ENCODE data around the gene MAPK14. TPM values are rescaled to one million over a fixed set of nuclear protein-coding genes. Genes with fewer than 3 reads are reported as not detected.

The MAPK14 gene
- total and polyA plus RNA-seq, 2 donors from 2014 or later = 19.9 to 56.6 TPM

DNA sequence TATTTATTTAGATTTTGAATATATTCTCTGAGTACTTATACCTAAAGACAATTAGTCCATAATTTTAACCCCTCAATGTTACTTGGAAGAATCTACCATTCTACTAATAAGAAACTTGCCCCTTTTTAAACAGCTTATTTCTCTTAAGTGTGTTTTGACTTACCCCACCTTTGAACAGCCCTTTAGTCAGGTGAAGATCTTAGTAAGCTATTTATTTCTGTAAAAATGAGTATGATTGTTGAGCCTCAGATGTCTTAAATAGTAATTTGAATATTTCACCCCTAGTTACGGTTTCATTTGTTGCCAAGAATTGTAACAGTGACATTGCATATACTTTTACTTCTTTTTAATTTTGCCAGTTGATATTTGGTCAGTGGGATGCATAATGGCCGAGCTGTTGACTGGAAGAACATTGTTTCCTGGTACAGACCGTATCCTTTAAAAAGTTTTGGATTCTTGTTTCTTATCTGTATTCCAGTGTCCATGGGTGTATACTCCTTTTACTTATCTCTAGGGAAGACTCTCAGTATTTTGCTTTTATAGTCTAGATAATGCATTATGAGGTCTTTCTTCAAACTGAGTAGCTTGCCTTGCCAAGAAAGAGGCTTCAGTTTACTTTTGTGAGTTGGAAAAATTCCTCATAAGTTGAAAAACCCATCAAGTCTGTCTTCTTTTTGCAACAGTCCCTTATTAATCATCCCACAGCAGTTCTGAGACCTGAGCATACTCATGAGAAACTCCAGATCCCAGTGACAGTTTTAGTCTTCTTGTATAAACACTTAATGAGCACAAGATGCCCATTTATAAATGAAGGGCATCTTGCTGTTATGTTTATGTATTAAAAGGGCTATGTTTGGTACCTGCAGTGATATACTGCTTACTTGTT is 48.8 kb downstream of the MAPK14 start:
- Histone ChIP-seq H3K27me3 (ENCODE audit: control insufficient read depth, insufficient read depth, low read length) (no peaks in the 10 kb centered on the region), H3K9ac (ENCODE audit: low read length in 3 of 3) (no peak overlapping the region), H3K27ac (ENCODE audit: low read depth in 2 of 2, low read length in 2 of 2) (no peak overlapping the region), H3K4me3 (ENCODE audit: low read length in 3 of 3) (no peak overlapping the region), H3K36me3 (ENCODE audit: control insufficient read depth in 2 of 3, insufficient read depth in 3 of 3, low read length in 3 of 3) (peaks cover 4 to 18% (median 4%) of the 10 kb centered on the region in 3 donors), H3K4me1 (ENCODE audit: control insufficient read depth in 2 of 3, insufficient read depth in 2 of 3, low read depth in 1 of 3, low read length in 3 of 3) (no peaks in the 10 kb centered on the region), H3K9me3 (ENCODE audit: control insufficient read depth in 2 of 3, insufficient read depth in 1 of 3, low read length in 3 of 3) (no peaks in the 10 kb centered on the region)
- intact Hi-C loops (cut with DNase I) = no loop called here
- TF ChIP-seq, protein P1, sequence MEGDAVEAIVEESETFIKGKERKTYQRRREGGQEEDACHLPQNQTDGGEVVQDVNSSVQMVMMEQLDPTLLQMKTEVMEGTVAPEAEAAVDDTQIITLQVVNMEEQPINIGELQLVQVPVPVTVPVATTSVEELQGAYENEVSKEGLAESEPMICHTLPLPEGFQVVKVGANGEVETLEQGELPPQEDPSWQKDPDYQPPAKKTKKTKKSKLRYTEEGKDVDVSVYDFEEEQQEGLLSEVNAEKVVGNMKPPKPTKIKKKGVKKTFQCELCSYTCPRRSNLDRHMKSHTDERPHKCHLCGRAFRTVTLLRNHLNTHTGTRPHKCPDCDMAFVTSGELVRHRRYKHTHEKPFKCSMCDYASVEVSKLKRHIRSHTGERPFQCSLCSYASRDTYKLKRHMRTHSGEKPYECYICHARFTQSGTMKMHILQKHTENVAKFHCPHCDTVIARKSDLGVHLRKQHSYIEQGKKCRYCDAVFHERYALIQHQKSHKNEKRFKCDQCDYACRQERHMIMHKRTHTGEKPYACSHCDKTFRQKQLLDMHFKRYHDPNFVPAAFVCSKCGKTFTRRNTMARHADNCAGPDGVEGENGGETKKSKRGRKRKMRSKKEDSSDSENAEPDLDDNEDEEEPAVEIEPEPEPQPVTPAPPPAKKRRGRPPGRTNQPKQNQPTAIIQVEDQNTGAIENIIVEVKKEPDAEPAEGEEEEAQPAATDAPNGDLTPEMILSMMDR (IDR thresholded peaks at IDR 0.05; ENCODE audit: borderline replicate concordance, extremely low read depth, insufficient read depth) = no peak
- FAIRE-seq (no peak), DNase-seq (no peak)

DNA sequence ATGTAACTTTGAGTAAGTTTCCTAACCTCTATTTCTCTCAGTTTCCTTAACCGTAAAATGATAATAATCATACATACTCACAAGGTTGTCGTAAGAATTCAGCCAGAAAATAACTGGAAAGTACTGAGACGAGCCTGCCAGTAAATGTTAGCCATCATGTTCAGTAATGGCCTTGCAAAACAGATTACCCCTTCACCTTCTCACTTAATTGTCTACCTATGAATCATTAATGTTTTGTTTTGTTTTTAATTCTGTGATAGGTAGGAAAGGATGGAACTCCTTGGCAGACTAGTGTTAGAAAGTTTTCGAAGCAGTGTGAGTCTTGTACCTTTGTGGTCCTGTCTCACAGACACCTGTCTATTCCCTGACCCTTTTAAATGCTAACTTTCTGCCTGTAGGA is 50.6 kb downstream of the MAPK14 start:
- peaks cover 6 to 28% (median 11%) of the 10 kb centered on the region in 3 donors for H3K36me3 ChIP-seq (ENCODE audit: control insufficient read depth in 2 of 3, insufficient read depth in 3 of 3, low read length in 3 of 3)
- FAIRE-seq (no peak), DNase-seq (no peak)
- H3K4me3 ChIP-seq (ENCODE audit: low read length in 3 of 3) = no peak overlapping the region
- H3K9me3 ChIP-seq (ENCODE audit: control insufficient read depth in 2 of 3, insufficient read depth in 1 of 3, low read length in 3 of 3) = no peaks in the 10 kb centered on the region
- TF ChIP-seq, protein P1 (IDR thresholded peaks at IDR 0.05; ENCODE audit: borderline replicate concordance, extremely low read depth, insufficient read depth) = no peak
- no peak overlapping the region for H3K9ac ChIP-seq (ENCODE audit: low read length in 3 of 3)
- no peaks in the 10 kb centered on the region for H3K4me1 ChIP-seq (ENCODE audit: control insufficient read depth in 2 of 3, insufficient read depth in 2 of 3, low read depth in 1 of 3, low read length in 3 of 3)
- H3K27ac ChIP-seq (ENCODE audit: low read depth in 2 of 2, low read length in 2 of 2) = no peak overlapping the region
- H3K27me3 ChIP-seq (ENCODE audit: control insufficient read depth, insufficient read depth, low read length) = no peaks in the 10 kb centered on the region
- intact Hi-C loops (cut with DNase I) = no loop called here

DNA sequence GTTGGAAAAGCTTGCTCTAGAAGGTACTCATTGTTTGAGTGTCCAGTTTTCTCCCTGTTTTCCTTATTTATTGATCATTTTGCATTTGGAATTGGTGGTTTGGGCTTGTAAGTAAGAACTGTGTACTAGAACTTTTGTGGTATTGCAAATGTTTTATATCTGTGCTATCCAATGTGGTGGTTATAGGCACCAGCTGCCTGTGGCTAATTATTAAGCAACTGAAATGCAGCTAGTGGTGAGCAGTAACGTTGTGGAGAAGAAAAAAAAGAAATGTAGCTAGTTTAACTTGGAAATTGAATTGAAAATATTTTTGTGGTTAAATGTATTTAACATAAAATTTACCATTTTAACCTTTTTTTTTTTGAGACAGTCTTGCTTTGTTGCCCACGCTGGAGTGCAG is 52.0 kb downstream of the MAPK14 start:
- Histone ChIP-seq H3K36me3 (ENCODE audit: control insufficient read depth in 2 of 3, insufficient read depth in 3 of 3, low read length in 3 of 3) (peaks cover 6 to 33% (median 18%) of the 10 kb centered on the region in 3 donors), H3K9me3 (ENCODE audit: control insufficient read depth in 2 of 3, insufficient read depth in 1 of 3, low read length in 3 of 3) (no peaks in the 10 kb centered on the region), H3K27ac (ENCODE audit: low read depth in 2 of 2, low read length in 2 of 2) (no peak overlapping the region), H3K4me3 (ENCODE audit: low read length in 3 of 3) (no peak overlapping the region), H3K9ac (ENCODE audit: low read length in 3 of 3) (no peak overlapping the region), H3K4me1 (ENCODE audit: control insufficient read depth in 2 of 3, insufficient read depth in 2 of 3, low read depth in 1 of 3, low read length in 3 of 3) (no peaks in the 10 kb centered on the region), H3K27me3 (ENCODE audit: control insufficient read depth, insufficient read depth, low read length) (no peaks in the 10 kb centered on the region)
- TF ChIP-seq, protein P1 (IDR thresholded peaks at IDR 0.05; ENCODE audit: borderline replicate concordance, extremely low read depth, insufficient read depth) = no peak
- no peak for FAIRE-seq
- intact Hi-C loops (cut with DNase I) = no loop called here
- peak in 1 of 5 donors; percentile 11 for DNase-seq
